ENCODE results near the gene CNTF. TPM values are rescaled to one million over a fixed set of nuclear protein-coding genes. Genes with fewer than 3 reads are reported as not detected.

CNTF gene
- total RNA-seq, 4 donors from 2014 or later, result 1.2 to 2.4 (median 1.6) TPM

DNA sequence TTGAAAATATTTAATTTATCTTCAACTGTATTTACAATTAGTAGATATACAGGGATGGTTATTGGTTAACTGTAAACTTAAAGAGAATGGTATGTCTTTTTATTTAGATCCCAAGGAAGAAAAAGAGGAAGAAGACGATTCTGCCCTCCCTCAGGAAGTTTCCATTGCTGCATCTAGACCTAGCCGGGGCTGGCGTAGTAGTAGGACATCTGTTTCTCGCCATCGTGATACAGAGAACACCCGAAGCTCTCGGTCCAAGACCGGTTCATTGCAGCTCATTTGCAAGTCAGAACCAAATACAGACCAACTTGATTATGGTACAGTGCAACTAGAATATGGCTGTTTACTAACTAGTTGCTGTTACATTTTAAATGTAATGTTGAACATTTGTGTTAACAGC is 12.7 kb upstream of the CNTF start:
- H3K4me1 ChIP-seq, result peaks cover 0 to 31% (median 0%) of the 10 kb centered on the region in 3 donors
- ATAC-seq, result no peak
- H3K36me3 ChIP-seq, result peaks cover 12 to 50% of the 10 kb centered on the region in 2 donors
- no peaks in the 10 kb centered on the region for H3K27me3 ChIP-seq
- 86 to 96% methylated on average over 7 to 8 of the region's 8 CpGs for WGBS, 2 donors (ENCODE audit: low coverage in 1 of 2)
- H3K9me3 ChIP-seq, result no peaks in the 10 kb centered on the region
- H3K27ac ChIP-seq, result no peak overlapping the region
- H3K4me3 ChIP-seq, result no peak overlapping the region
- TF ChIP-seq EP300 (IDR thresholded peaks at IDR 0.05) (no peak), POLR2AphosphoS5 (IDR thresholded peaks at IDR 0.05) (no peak), CTCF (IDR thresholded peaks at IDR 0.05) (no peak)

DNA sequence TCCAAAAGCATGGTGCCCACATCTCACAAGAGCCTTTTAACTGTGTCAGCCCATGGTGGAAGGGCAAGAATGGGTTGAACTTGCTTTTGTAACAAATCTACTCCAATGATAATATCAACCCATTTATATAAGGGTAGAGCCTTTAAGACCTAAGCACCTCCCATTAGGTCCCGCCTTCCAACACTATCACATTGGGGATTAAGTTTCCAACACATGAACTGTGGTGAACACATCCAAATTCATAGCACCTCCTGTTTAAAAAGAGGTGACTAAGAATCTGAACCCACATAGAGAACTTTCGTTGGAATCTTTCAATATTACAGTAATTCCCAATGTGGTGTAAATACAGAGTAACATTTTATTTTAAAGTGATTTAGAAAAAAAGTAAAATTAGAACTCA is 9.2 kb upstream of the CNTF start:
- TF ChIP-seq POLR2A (IDR thresholded peaks at IDR 0.05), result no peak
- TF ChIP-seq POLR2AphosphoS5 (IDR thresholded peaks at IDR 0.05), result no peak
- TF ChIP-seq EP300 (IDR thresholded peaks at IDR 0.05), result no peak
- WGBS, 2 donors (ENCODE audit: low coverage in 1 of 2), result 90 to 100% methylated on average over 1 to 2 of the region's 2 CpGs
- H3K9me3 ChIP-seq, result no peaks in the 10 kb centered on the region

GRCh38 chr11:58615559-58615958 is 6.9 kb upstream of the CNTF start:
- Histone ChIP-seq H3K27me3 (no peaks in the 10 kb centered on the region), H3K4me1 (peaks cover 0 to 9% (median 0%) of the 10 kb centered on the region in 3 donors), H3K27ac (no peak overlapping the region), H3K9me3 (no peaks in the 10 kb centered on the region), H3K36me3 (peaks cover 19 to 100% of the 10 kb centered on the region in 2 donors), H3K4me3 (no peak overlapping the region)
- TF ChIP-seq EP300 (IDR thresholded peaks at IDR 0.05), result no peak
- TF ChIP-seq POLR2A (IDR thresholded peaks at IDR 0.05), result no peak
- TF ChIP-seq POLR2AphosphoS5 (IDR thresholded peaks at IDR 0.05), result no peak
- TF ChIP-seq CTCF (IDR thresholded peaks at IDR 0.05), result no peak
- no peak for ATAC-seq
- WGBS, 2 donors (ENCODE audit: low coverage in 1 of 2), result 88 to 91% methylated on average over 1 of the region's 1 CpG

More for the DNA sequence above, 9.2 kb upstream of the CNTF start:
- H3K36me3 ChIP-seq, result peaks cover 19 to 85% of the 10 kb centered on the region in 2 donors
- peaks cover 0 to 9% (median 0%) of the 10 kb centered on the region in 3 donors for H3K4me1 ChIP-seq
- no peaks in the 10 kb centered on the region for H3K27me3 ChIP-seq
- H3K27ac ChIP-seq, result no peak overlapping the region
- ATAC-seq, result no peak
- H3K4me3 ChIP-seq, result no peak overlapping the region

DNA sequence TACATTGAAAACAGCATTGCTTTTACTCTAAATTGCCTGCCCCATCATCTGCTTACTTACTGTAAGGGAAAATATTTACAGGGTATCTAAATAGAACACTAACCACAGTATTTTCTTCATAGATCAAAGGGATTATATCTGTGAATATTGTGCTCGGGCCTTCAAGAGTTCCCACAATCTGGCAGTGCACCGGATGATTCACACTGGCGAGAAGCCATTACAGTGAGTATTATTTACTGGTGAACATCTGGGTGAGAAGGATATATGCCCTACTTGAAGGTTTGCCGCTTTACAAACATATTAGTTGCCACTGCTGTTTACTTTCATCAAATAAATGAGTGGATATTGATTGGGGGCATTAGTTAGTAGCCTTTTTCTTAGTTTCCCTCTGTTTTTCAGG is 5.9 kb upstream of the CNTF start:
- Histone ChIP-seq H3K36me3 (peaks cover 19 to 94% of the 10 kb centered on the region in 2 donors), H3K27ac (no peak overlapping the region)

DNA sequence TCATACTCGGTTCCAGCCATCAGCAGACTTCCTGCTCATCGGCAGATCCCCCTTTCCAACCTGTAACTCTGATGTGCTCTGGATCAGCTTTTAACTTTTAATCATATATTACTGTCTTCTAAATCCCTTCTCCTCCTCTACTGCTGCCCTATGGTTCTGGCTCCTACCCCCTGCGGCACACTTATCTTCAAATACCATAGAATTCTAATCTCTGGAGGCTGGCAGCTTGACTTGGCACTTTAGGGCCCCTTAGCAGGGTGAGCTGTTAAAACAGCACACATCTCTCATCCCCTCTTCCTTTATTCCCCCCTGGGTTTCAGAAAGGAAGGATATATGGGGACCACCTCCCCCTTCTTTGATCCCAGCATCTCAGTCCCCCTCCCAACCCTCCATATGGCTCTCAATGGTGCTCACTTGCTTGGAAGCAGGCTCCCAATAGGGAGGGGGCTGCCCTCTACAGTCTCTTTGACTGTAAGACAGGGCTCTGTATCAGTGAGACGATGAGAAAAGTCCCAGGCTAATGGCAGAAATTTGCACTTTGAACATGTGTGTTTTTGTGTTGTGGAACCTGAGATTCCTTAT is 4.4 kb upstream of the CNTF start:
- TF ChIP-seq POLR2AphosphoS5 (IDR thresholded peaks at IDR 0.05) (no peak), EP300 (IDR thresholded peaks at IDR 0.05) (no peak), CTCF (IDR thresholded peaks at IDR 0.05) (no peak), POLR2A (IDR thresholded peaks at IDR 0.05) (no peak)
- Histone ChIP-seq H3K36me3 (peaks cover 18 to 85% of the 10 kb centered on the region in 2 donors), H3K27ac (no peak overlapping the region), H3K4me1 (peaks cover 3 to 27% (median 6%) of the 10 kb centered on the region in 3 donors), H3K4me3 (no peak overlapping the region), H3K27me3 (no peaks in the 10 kb centered on the region), H3K9me3 (no peaks in the 10 kb centered on the region)
- 55 to 81% methylated on average over 3 to 4 of the region's 4 CpGs for WGBS, 2 donors (ENCODE audit: low coverage in 1 of 2)
- no peak for ATAC-seq

More for the DNA sequence above, 5.9 kb upstream of the CNTF start:
- peaks cover 0 to 12% (median 0%) of the 10 kb centered on the region in 3 donors for H3K4me1 ChIP-seq
- no peaks in the 10 kb centered on the region for H3K27me3 ChIP-seq
- WGBS, 2 donors (ENCODE audit: low coverage in 1 of 2), result 7 to 36% methylated on average over 4 of the region's 4 CpGs
- H3K9me3 ChIP-seq, result no peaks in the 10 kb centered on the region
- no peak for TF ChIP-seq EP300 (IDR thresholded peaks at IDR 0.05)
- TF ChIP-seq CTCF (IDR thresholded peaks at IDR 0.05), result no peak
- no peak for TF ChIP-seq POLR2A (IDR thresholded peaks at IDR 0.05)
- TF ChIP-seq POLR2AphosphoS5 (IDR thresholded peaks at IDR 0.05), result peak; percentile 59
- H3K4me3 ChIP-seq, result no peak overlapping the region
- peak; percentile 65 for ATAC-seq

Measured in gastroesophageal sphincter (tissue), 4 donors.